PC-9 (cell line): Measurements from ENCODE around the gene PRR14.

Source experiments
- CTCF ChIP-seq: fragments of 200-600 bp; sonication (generic); conservative IDR thresholded peaks from 2 replicates; pipeline ENCODE4 v1.6.1; 2017; ENCODE audit warnings: mixed run types, antibody characterized with exemption, mild to moderate bottlenecking, moderate library complexity
- EZH2 ChIP-seq: fragments of 200-600 bp; sonication (generic); IDR thresholded peaks from 2 replicates; pipeline ENCODE4 v1.8.0; 2017; ENCODE audit warnings: antibody characterized with exemption, low read depth

GRCh38 chr16:30694926-30695693, 44.4 kb downstream of the PRR14 start:
- TF ChIP-seq CTCF, result no peak
- TF ChIP-seq EZH2, result no peak
